HG02798 (cell line): ENCODE measurements around the gene ZNF296.
A peak's percentile ranks its signal among the peaks of the same experiment; 100 is the strongest.
"Not testable (repeated sequence)": the region's sequence is repeated elsewhere in the genome, so short reads cannot be mapped to it uniquely, and the experiment has no call there.

ENCODE experiments used
- ATAC-seq: cut with Tn5 transposase; IDR thresholded peaks from one replicate; pipeline ENCODE4 v1.9.1; 2021; ENCODE audit warnings: mild to moderate bottlenecking; ENCODE audit not compliant: unreplicated experiment, poor library complexity

ZNF296 gene

GRCh38 chr19:45076029-45076850, at the start of gene ZNF296:
Gene ZNF296, minus strand, starts transcription at chr19:45076478. Its CDS starts 105 bp downstream, at chr19:45076373.
- ATAC-seq: peak; percentile 55

DNA sequence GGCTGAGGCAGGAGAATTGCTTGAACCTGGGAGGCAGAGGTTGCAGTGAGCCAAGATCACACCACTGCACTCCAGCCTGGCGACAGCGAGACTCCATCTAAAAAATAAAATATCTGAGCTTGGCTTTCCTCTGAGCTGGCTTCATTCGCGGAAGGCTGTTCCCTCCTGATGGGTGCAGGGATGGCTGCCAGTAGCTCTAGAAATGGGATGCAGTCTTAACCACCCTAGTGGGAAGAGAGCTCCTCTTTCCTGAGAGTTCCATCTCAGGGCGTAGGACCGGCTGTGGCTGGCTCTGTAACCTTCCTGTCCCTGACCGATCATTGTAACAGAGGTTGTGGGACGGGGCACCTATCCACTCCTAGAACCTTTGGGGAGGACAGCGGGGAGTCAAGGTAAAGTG, 49.1 kb upstream of the ZNF296 start:
- no peak for ATAC-seq

DNA sequence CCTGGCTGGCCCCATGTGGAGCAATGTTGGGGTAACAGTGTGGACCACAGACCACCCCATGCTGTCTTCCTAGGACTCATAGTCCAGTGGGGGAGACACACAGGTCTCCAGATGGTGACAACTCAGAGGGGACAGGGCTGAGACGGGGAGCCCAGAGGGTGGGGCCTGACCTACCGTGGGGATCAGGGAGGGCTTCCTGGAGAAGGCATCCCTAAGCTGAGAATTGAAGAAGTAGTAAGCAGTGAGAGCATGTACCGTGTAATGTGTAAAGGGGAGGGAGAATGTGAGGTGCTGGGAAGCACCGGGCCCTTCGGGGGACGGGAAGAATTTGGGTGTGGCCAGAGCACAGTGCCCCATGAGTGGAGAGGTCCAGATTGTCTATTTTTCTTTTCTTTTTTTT, 47.7 kb upstream of the ZNF296 start:
- no peak for ATAC-seq

- no peak for ATAC-seq
These were observed 47.2 kb upstream of the ZNF296 start for GRCh38 chr19:45123440-45123850.

GRCh38 chr19:45122832-45123231, 46.6 kb upstream of the ZNF296 start:
- ATAC-seq: no peak

DNA sequence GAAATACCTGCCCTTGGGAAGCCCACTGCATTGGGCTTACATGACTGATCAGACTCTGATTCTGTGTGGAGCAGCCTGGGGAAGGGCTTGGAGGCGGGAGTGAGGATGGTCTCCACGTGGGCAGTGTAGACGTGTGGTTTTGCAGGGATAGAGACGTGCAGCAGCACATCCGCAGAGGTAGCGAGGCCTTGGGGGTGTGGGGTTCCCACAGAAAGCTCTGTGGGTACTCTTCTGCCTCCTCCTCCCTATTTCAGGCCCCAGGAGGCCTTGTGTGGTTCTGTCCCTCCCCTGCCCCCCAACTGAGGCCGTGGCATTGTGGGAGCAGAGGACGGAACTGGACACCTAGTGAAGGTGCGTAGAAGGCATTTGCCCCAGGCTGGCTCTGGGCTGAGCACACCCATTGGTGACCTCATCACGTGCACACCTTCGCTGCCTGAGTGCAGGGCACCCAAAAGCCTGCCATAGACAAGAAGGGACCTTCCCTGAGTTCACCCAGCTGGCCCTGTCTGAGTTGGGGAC, 45.6 kb upstream of the ZNF296 start:
- no peak for ATAC-seq

GRCh38 chr19:45119582-45119981, 43.3 kb upstream of the ZNF296 start:
- no peak for ATAC-seq

DNA sequence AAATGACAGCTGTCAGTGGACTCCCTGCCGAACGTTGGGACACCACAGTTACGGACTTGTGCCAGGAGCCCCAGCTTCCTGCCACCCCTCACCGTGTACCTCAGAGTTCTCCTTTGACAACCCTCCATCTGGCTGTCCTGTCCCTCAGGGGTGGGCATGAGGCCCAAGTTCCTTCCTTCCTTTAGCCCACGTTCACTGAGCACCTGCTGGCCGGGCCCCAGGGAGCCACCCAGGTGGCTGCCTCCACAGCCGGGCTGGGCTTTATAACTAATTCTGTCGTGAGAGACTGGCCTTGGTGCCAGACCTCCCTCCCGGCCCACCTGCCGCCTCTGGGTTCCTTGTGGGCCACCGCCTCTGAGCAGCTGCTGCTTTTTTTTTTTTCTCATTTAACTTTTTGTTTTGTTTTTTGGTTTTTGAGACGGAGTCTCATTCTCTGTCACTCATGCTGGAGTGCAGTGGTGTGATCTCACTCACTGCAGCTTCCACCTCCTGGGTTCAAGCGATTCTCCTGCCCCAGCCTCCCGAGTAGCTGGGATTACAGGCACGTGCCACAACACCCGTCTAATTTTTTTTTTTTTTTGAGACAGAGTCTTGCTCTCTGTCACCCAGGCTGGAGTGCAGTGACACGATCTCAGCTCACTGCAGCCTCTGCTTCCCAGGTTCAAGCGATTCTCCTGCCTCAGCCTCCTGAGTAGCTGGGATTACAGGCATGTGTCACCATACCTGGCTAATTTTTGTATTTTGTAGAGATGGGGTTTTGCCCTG, 42.5 kb upstream of the ZNF296 start:
- ATAC-seq: peak; percentile 63

GRCh38 chr19:45118106-45118505, 41.8 kb upstream of the ZNF296 start:
- no peak for ATAC-seq

GRCh38 chr19:45117671-45118070, 41.4 kb upstream of the ZNF296 start:
- ATAC-seq: peak; percentile 2

GRCh38 chr19:45117167-45117594, 40.9 kb upstream of the ZNF296 start:
- ATAC-seq: peak; percentile 33

- no peak for ATAC-seq
These were observed 39.7 kb upstream of the ZNF296 start for GRCh38 chr19:45115809-45116615.

- no peak for ATAC-seq
These were observed 37.8 kb upstream of the ZNF296 start for GRCh38 chr19:45114116-45114515.

DNA sequence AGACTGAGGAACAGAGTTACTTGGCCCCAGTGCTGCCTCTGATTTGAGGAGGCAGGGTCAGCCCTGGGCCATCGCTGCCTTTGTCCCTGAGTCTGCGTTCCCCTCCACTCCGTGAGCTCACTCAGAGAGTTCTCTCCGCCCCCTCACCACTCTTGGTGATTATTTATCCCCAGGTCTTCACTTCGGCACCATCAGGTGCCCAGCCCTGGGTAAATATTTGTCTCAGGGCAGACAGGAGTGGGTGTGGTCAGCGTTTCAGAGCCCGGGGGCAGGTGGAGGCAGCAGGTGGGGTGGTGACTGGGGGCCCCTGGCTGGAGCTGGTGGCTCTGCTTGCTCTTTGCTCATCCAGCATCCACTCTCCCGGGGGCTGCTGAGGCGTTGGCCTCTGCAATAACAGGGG, 37.4 kb upstream of the ZNF296 start:
- no peak for ATAC-seq

GRCh38 chr19:45112111-45112827, 36.0 kb upstream of the ZNF296 start:
- ATAC-seq: no peak

GRCh38 chr19:45110851-45111266, 34.6 kb upstream of the ZNF296 start:
- no peak for ATAC-seq

GRCh38 chr19:45107621-45108150, 31.4 kb upstream of the ZNF296 start:
- no peak for ATAC-seq

DNA sequence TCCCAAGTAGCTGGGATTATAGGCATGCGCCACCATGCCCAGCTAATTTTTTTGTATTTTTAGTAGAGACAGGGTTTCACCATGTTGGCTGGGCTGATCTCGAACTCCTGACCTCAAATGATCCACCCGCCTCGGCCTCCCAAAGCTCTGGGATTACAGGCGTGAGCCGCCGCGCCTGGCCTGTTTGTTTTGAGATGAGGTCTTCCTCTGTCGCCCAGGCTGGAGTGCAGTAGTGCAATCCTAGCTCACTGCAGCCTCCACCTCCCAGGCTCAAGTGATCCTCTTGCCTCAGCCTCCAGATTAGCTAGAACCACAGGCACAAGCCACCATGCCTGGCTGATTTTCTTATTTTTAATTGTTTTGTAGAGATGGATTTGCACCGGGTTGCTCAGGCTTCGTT, 30.1 kb upstream of the ZNF296 start:
- not testable (repeated sequence) for ATAC-seq

DNA sequence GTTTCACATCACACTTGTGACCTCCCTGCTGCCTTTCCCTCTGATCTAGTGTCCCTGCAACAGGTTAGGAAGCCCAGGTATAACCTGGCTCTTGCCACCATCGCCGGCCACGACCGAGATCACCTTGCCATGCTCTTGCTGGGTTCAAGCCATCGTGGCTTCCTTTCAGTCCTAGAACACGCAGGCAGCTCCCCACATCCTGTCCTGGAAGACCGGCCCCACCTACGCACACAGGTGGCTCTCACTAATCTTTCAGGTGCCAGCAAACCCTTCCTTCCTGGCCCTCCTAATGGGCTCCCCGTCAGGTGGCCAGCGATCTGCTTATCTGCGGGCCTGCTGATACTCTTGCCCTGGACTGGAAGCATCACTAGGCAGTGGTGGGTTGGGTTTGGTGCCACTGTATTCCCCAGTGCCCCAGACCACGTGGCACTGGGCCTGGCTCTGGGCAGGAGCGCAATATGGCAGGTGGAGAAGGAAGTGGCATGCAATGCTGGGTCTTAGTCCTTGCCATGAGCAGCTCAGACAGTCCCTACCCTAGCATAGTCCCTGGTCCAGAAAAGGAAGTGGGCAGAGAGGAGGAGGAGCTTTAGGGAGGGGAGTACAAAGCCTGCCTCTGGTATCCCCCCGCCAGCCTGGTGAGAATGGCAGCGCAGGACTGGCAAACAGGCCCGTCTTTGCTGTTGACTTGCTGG, 28.5 kb upstream of the ZNF296 start:
- ATAC-seq: no peak
